Astrocyte of the spinal cord (primary cell): Measurements from ENCODE around the gene PCYOX1L.

Experiments
- DNase-seq: peaks from one replicate; pipeline ENCODE4 v3.0.0; 2011; ENCODE audit warnings: low read depth, low spot score
- H3K4me3 ChIP-seq: 2 replicates; pipeline ENCODE4 v1.5.1; 2011; ENCODE audit warnings: low read depth, mild to moderate bottlenecking, low read length, moderate library complexity
- CTCF ChIP-seq: IDR thresholded peaks from 2 replicates; pipeline ENCODE4 v1.5.1; 2012; ENCODE audit warnings: low read depth, mild to moderate bottlenecking, low read length, inconsistent platforms
- in situ Hi-C: cut with HindIII; loops from 2 replicates; pipeline ENCODE4 v1.10.0; 2017; ENCODE audit warnings: low sequenced_read_pairs

The PCYOX1L gene

GRCh38 chr5:149370878-149371277 lies 13.0 kb downstream of the PCYOX1L start:
- H3K4me3 ChIP-seq: no peak overlapping the region
- DNase-seq: no peak
- no peak for TF ChIP-seq CTCF
- in situ Hi-C loops: no loop called here

- peak; percentile 35 for DNase-seq
- in situ Hi-C loops: no loop called here
- TF ChIP-seq CTCF: peak; percentile 89
- no peak overlapping the region for H3K4me3 ChIP-seq
These were observed 13.6 kb downstream of the PCYOX1L start for GRCh38 chr5:149371296-149371962.

- TF ChIP-seq CTCF: no peak
- in situ Hi-C loops: no loop called here
- DNase-seq: no peak
- no peak overlapping the region for H3K4me3 ChIP-seq
These were observed 14.4 kb downstream of the PCYOX1L start for GRCh38 chr5:149372076-149372795.

- H3K4me3 ChIP-seq: no peak overlapping the region
- DNase-seq: no peak
- in situ Hi-C loops: no loop called here
- no peak for TF ChIP-seq CTCF
These were observed 15.1 kb downstream of the PCYOX1L start for GRCh38 chr5:149372932-149373331.

- H3K4me3 ChIP-seq: no peak overlapping the region
- DNase-seq: no peak
- no peak for TF ChIP-seq CTCF
- in situ Hi-C loops: no loop called here
These were observed 16.5 kb downstream of the PCYOX1L start for GRCh38 chr5:149374303-149374702.

- no peak for DNase-seq
- no peak for TF ChIP-seq CTCF
These were observed 17.0 kb downstream of the PCYOX1L start for GRCh38 chr5:149374801-149375200.

More at GRCh38 chr5:149374801-149375200, 17.0 kb downstream of the PCYOX1L start:
- in situ Hi-C loops: no loop called here
- no peak overlapping the region for H3K4me3 ChIP-seq
